Inflammatory macrophage treated with lipopolysaccharide for 1 hour (primary cell): Measurements from ENCODE around the gene RFX8.
"Not testable (repeated sequence)": the region's sequence is repeated elsewhere in the genome, so short reads cannot be mapped to it uniquely, and the experiment has no call there.

Experiments
- DNase-seq, 2 donors: peaks; one replicate each; pipeline ENCODE4 v3.0.0-alpha.2; 2020 to 2022

Gene RFX8

GRCh38 chr2:101372792-101373191, 102.1 kb downstream of the RFX8 start:
- DNase-seq: no peak

GRCh38 chr2:101371636-101372035, 103.3 kb downstream of the RFX8 start:
- DNase-seq: peak; percentile 53 to 68

GRCh38 chr2:101369100-101369499, 105.8 kb downstream of the RFX8 start:
- DNase-seq: no peak

- DNase-seq: peak; percentile 38 to 77
Observed at GRCh38 chr2:101368376-101368775, 106.5 kb downstream of the RFX8 start.

- no peak for DNase-seq
Observed at GRCh38 chr2:101367508-101367907, 107.4 kb downstream of the RFX8 start.

GRCh38 chr2:101364878-101365277, 110.0 kb downstream of the RFX8 start:
- DNase-seq: no peak

GRCh38 chr2:101362777-101363176, 112.1 kb downstream of the RFX8 start:
- no peak for DNase-seq

- no peak for DNase-seq
Observed at GRCh38 chr2:101362316-101362715, 112.6 kb downstream of the RFX8 start.

GRCh38 chr2:101361522-101361921, 113.4 kb downstream of the RFX8 start:
- DNase-seq: peak in 1 of 2 donors; percentile 12

GRCh38 chr2:101361121-101361520, 113.8 kb downstream of the RFX8 start:
- peak; percentile 49 to 63 for DNase-seq

- DNase-seq: no peak
Observed at GRCh38 chr2:101360232-101360631, 114.7 kb downstream of the RFX8 start.

- no peak for DNase-seq
Observed at GRCh38 chr2:101359410-101359954, 115.4 kb downstream of the RFX8 start.

GRCh38 chr2:101357376-101357775, 117.5 kb downstream of the RFX8 start:
- no peak for DNase-seq

GRCh38 chr2:101356521-101356920, 118.4 kb downstream of the RFX8 start:
- no peak for DNase-seq

GRCh38 chr2:101356055-101356454, 118.9 kb downstream of the RFX8 start:
- DNase-seq: no peak

- no peak for DNase-seq
Observed at GRCh38 chr2:101355401-101356054, 119.4 kb downstream of the RFX8 start.

GRCh38 chr2:101354420-101355311, 120.2 kb downstream of the RFX8 start:
- no peak for DNase-seq

- not testable (repeated sequence) for DNase-seq
Observed at GRCh38 chr2:101352631-101353030, 122.3 kb downstream of the RFX8 start.

- DNase-seq: no peak
Observed at GRCh38 chr2:101351207-101351606, 123.7 kb downstream of the RFX8 start.

- DNase-seq: peak; percentile 72 to 80
Observed at GRCh38 chr2:101349893-101350662, 124.8 kb downstream of the RFX8 start.

- DNase-seq: no peak
Observed at GRCh38 chr2:101348883-101349282, 126.0 kb downstream of the RFX8 start.
